Stimulated activated naive CD8-positive, alpha-beta T cell treated with anti-CD3 and anti-CD28 coated beads, Interleukin-15, Interleukin-2, amounts not matched to agents 100 U/mL and 50 U/mL, for 24 hours (primary cell): ENCODE measurements around the gene LRRC4C.
"Not testable (repeated sequence)": the region's sequence is repeated elsewhere in the genome, so short reads cannot be mapped to it uniquely, and the experiment has no call there.

ENCODE experiments used
- ATAC-seq: fragments of 150-1000 bp; cut with Tn5 transposase; one replicate; pipeline ENCODE4 v1.10.0; 2021
- DNase-seq: peaks from one replicate; pipeline ENCODE4 v3.0.0; 2021

LRRC4C gene

GRCh38 chr11:40867991-40868632, 591.3 kb downstream of the LRRC4C start:
- DNase-seq (no peak), ATAC-seq (no peak)

- not testable (repeated sequence) for DNase-seq, ATAC-seq
Observed at GRCh38 chr11:40857754-40858153, 601.7 kb downstream of the LRRC4C start.

DNA sequence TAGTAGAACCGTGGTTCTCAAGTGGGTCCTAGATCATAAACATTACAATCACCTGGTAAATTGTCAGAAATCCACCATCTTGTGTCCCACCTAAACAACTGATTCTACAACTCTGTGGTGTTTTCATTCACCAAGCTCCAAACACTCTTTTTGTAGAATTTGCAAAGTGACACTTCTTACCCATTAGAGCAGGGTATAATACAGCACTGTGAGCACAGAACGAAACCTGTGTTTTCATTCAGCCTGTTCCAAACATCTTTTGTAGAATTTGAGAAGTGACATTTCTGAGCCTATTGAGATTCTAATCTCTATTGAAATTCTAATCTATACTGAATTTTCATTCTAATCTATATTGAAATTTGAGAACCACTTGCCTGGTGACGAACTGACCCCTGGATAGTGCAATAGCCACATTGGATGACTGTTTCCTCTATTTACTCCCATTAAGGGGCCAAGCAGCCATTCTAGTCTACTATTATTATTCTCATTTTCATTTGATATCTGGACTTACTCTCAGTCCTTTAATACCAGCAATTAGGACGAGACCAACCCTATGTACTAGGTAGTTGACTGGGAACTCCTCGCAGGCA, 616.6 kb downstream of the LRRC4C start:
- ATAC-seq (no peak), DNase-seq (no peak)

DNA sequence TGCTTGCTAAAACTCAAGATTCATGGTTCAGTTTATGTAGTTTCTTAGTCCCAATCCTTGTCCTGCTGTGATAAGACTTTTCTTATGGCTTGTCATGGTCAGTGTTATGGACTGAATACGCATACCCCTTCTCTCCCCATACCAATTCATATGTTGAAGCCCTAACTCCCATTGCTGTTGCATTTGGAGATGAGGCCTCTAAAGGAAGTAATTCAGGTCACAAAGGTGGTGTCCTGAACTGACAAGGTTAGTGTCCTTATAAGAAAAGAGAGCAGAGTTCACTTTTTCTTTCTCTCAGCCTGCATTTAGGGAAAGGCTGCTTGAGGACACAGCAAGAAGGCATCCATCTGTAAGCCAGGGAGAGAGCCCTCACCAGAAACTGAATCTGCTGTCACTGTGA, 618.2 kb downstream of the LRRC4C start:
- ATAC-seq (no peak), DNase-seq (no peak)

DNA sequence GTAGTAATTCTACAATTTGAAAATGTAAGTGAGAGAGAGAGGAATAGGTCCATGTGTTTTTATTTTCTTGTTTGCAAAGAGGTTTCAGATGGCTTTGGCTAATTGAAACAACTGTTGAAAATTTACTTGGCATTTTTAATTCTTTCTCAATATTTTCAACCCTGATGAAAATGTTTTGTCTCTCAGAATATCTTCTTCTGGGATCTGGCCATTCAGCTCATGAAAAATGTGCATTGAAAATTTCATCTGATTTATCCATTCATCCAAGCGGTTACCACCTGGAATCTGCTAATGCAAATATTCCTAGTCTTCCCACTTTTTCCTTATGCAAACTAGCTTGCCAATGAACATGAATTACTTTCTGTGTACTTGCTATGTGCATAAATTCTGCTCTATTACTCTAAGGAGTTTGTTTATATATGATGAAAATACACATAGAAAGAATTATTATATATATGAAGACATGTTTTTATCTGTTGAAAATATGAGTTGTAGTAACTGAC, 621.2 kb downstream of the LRRC4C start:
- ATAC-seq, result no peak
- no peak for DNase-seq

DNA sequence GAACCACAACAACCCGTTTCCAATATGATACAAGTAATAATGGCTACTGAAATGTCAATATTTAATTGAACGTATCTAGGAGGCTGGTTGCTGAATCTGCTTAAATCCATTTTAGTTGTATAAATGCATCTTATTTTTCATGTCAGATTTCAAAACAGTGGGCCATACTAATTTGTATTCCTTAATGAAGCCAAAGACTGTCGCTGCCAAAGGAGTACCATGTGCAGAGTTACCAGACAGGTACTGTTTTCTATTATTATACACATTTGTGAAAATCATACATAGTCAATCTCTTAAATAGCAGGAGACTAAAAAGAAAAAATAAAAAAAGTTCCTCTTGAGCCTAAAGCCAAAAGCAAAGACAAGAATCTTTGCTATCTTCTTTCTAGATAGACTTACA, 632.3 kb downstream of the LRRC4C start:
- DNase-seq, result no peak
- ATAC-seq, result no peak

- ATAC-seq, result no peak
- no peak for DNase-seq
Observed at GRCh38 chr11:40826601-40827000, 632.9 kb downstream of the LRRC4C start.

GRCh38 chr11:40825201-40825834, 634.1 kb downstream of the LRRC4C start:
- no peak for DNase-seq
- no peak for ATAC-seq

DNA sequence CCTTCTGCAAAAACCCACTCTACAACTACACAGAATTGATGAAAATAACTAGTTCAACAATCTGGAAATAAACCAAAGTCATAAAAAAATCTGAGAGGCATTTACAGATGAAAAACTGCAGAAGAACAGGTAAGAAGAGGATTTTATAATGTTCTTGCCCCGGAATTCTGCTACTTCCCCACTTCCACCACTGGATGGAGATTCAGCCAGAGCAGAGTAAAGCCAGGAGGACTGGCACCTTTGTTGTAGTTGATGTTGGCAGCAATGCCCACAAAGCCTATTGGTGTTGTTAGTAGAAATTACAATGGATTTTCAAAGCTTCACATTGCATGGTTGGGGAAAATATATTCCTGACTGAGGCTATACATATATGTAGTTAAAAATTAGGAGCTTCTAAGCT, 640.2 kb downstream of the LRRC4C start:
- ATAC-seq, result no peak

GRCh38 chr11:40816976-40817375, 642.5 kb downstream of the LRRC4C start:
- no peak for ATAC-seq
- DNase-seq, result no peak

More for the DNA sequence above, 640.2 kb downstream of the LRRC4C start:
- DNase-seq, result no peak

DNA sequence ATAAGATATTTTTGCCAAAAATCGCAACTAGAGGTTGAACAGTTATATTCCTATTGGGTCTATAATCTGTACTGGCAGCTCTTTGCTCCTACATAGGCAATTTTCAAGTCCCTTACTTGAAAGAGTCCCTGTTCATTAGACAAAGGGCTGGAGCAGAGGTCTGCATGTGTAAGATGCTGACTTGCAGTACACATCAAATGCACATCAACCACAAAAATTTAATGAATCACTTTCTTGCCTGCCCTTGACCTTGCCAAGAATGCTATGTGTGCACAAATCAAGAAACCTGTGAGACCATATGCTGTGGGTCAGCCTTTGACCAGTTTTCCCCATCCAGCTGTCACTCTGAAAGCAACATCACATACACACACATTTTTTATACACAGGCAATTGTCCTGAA, 661.5 kb downstream of the LRRC4C start:
- no peak for DNase-seq

DNA sequence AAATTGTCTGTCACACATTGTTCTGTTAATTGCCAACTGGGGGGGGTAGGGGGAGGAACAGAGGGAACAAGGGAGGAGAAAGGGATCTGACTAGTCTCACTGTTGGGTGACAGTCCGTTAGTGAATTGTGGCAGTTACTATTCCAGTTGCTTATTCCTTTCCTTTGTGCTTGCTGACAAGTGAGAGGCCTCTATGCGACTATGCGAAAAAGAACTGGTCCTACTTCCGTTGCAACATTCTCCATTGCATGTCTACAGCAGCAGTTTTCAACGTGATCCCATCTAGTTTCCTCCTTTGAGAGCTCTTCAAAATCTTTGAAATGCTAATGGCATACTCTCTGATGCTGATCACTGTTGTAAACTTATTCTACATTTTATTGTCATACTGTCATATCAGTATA, 672.2 kb downstream of the LRRC4C start:
- no peak for ATAC-seq
- DNase-seq, result no peak

More for the DNA sequence above, 661.5 kb downstream of the LRRC4C start:
- ATAC-seq, result no peak

GRCh38 chr11:40763046-40763445, 696.4 kb downstream of the LRRC4C start:
- ATAC-seq (no peak), DNase-seq (no peak)

- no peak for DNase-seq
- no peak for ATAC-seq
Observed at GRCh38 chr11:40759341-40759740, 700.1 kb downstream of the LRRC4C start.

GRCh38 chr11:40754297-40754696, 705.2 kb downstream of the LRRC4C start:
- DNase-seq (no peak), ATAC-seq (no peak)

DNA sequence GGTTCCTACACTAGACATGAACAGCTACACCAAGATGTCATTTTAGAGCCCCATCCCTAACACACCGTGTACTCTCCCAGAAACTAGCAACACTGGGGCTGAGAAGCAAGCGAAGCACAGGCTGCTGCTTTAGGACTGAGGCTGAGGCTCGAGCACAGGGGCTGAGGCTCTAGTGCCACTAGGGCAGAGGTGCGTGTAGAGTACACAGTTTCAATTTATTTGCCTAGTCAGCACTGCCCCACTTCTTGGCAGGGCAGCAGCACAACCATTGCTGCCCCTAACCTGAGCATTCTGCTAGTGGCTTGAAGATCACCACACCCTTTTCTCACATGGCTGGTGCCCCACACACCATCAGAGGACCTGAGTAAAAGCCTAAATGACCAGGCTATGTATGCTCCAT, 713.2 kb downstream of the LRRC4C start:
- ATAC-seq (no peak), DNase-seq (no peak)

DNA sequence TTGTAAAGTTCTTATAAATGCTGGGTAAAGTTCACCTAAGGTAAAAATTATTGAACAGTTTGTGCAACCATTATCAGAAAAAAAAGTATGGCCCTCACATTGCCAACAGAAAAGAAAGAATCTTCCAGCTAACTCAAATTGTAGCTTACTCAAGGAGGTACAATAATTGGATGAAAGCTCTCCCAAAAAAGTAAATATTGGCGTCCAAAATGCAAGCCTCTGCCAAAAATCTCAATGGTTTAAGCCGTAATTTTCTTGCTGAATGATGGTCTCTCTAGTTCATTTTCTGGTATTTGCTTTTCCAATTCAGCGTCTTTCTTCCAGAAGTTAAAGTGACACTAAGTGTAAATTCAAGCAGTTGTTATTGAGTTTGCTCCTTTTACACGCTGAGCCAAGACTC, 727.3 kb downstream of the LRRC4C start:
- no peak for DNase-seq
- ATAC-seq, result no peak

- ATAC-seq, result no peak
- peak; percentile 5 for DNase-seq
Observed at GRCh38 chr11:40722179-40722795, 737.2 kb downstream of the LRRC4C start.

GRCh38 chr11:40716344-40717130, 742.9 kb downstream of the LRRC4C start:
- no peak for ATAC-seq
- DNase-seq, result no peak

- no peak for ATAC-seq
- DNase-seq, result no peak
Observed at GRCh38 chr11:40713083-40713482, 746.4 kb downstream of the LRRC4C start.

DNA sequence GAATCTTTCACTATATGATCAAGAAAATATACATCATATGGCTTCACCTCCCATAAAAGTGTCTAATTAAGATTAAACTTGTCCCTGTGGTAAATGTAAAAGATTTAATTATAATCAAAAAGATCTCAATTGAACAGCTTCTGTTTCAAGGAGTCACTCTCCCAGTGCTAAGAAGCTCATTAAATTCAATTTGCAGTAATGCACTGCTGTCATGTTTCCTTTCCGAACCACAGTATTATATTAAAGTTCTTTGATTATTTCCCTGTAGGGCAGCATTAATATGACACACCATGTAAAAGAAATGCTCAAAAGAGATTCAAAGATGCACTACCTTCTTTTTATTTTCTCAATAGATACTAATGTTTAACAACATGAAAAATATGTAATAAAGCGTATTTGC, 758.4 kb downstream of the LRRC4C start:
- ATAC-seq, result no peak
- DNase-seq, result no peak

- DNase-seq (no peak), ATAC-seq (no peak)
Observed at GRCh38 chr11:40689823-40690222, 769.6 kb downstream of the LRRC4C start.
